HT-29 (cell line): ENCODE results near the gene NKAPD1. TPM values are rescaled to one million over a fixed set of nuclear protein-coding genes. Genes with fewer than 3 reads are reported as not detected.
"Not testable (repeated sequence)": the region's sequence is repeated elsewhere in the genome, so short reads cannot be mapped to it uniquely, and the experiment has no call there.

Experiments used
- DNase-seq: peaks from one replicate; pipeline ENCODE4 v3.0.0-alpha.2; 2015; ENCODE audit warnings: low spot score
- total RNA-seq: library from RNA; depleted of rRNA; stranded (reverse); fragments of >200 nt; shearing (Covaris generic); gene quantifications from 2 replicates; pipeline ENCODE4 v1.2.3, GENCODE V29; 2014

The NKAPD1 gene
- total RNA-seq, 1 experiment from 2014 or later = 13.4 TPM

- DNase-seq = peak; percentile 100
Measured at GRCh38 chr11:112086422-112087191, 12.5 kb downstream of the NKAPD1 start, which contains the start of the genes SDHD and TIMM8B. Gene SDHD, plus strand, starts transcription at chr11:112086873. Its CDS starts 35 bp downstream, at chr11:112086908. Gene TIMM8B, minus strand, starts transcription at chr11:112086756. Its CDS starts 33 bp downstream, at chr11:112086723.

GRCh38 chr11:112087212-112087611 lies 13.1 kb downstream of the NKAPD1 start:
- DNase-seq = no peak

DNA sequence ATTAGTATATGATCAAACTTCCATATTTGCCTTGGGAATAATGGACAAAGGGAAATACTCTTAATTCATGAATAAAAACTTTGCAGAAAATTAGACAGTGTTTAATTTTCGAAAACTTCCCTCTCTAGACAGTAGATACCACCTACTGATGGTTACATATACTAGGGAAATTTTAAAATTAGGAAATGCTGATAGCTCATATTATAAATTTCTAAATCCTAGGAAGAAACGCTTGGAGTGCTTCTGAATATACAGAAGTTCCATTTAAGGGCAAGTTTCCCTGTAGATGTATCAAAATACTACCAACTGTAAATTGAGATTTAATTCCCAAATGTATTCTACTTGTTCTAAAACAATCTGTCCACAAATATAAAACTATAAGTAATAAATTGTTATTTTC lies 21.2 kb downstream of the NKAPD1 start:
- not testable (repeated sequence) for DNase-seq

DNA sequence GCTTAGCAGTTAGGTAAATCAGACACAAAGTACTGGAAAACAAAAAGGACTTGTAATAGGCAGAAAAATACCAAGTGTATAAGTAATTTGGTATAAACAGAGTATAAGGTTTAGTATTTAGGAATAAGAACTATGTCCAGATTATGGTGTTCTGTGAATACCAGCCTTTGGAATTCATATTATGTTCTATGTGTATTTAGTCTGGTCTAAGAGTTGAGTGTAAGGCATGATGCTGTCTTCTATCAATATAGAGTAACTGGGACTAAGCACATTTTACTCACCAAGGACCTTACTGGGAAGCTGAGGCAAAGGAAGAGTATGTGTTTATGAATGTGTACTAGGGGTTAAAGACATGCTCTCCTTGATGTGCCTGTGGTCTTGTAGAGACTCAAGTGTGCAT lies 22.1 kb downstream of the NKAPD1 start:
- DNase-seq = no peak

DNA sequence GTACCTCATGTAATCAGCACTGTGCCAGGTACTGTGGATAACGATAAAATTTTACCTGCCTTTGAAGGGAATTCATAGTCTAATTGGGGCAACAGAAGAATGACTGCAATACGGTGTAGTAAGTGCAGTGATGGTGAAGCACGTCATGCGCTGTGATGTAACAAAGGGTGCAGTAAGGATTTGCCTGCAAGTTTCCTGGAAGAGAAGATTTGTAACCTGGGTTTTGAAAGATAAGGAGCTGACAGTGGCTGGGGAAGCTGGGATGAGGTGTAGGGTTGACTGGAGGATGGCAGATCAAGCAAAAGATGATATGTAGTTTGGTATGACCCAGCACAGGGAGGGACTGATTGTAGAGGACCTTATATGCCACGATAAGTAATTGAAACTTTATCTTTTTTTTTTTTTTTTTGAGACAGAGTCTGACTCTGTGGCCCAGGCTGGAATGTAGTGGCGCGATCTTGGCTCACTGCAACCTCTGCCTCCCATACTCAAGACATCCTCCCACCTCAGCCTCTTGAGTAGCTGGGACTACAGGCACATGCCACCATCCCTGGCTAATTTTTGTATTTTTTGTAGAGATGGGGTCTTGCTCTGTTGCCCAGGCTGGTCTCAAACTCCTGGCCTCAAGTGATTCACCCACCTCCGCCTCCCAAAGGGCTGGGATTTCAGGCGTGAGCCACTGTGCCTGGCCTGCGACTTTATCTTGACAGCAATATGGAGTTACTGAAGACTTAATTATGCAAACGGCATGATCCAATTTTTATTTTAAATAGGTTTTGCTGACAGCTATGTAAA lies 23.8 kb downstream of the NKAPD1 start:
- DNase-seq = no peak

GRCh38 chr11:112100462-112100861 lies 26.4 kb downstream of the NKAPD1 start:
- DNase-seq = no peak

DNA sequence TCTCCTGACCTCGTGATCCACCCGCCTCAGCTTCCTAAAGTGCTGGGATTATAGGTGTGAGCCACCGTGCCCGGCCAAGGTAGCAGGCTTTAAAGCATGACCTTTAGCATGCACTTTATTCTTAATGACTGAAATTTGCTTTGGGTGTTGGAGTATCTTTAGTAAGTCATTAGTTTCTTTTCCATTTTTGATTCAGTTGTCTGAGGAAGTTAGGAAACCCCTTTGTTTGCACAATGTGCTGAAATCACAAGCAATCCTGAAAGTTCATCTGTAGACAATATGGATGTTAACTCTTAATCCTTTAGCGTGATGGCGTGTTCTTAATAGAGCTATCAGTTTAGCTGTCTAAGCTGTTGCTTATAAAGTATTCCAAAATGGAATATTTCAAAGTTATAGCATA lies 29.3 kb downstream of the NKAPD1 start:
- no peak for DNase-seq

- no peak for DNase-seq
Measured at GRCh38 chr11:112106070-112106469, 32.0 kb downstream of the NKAPD1 start.

GRCh38 chr11:112113539-112114457 lies 39.7 kb downstream of the NKAPD1 start:
- DNase-seq = peak; percentile 58

DNA sequence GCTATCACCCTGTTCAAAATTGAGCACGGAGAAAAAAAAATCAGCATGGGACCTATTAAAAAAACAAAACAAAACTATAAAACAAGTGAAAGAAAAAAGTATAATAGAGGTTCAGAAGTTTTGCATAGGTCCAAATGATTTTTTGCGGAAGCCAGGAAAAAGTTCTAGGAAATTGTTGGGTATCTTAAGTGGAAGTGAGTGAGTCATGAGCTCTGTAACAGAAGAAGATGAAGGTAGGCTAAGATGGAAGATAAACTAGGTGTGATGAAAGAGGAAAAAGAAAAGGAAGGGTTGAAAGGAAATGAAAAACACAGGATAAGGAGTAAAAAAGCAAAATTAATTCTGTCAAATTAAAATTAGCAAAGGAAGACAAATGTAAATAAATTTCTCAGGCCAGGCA lies 40.4 kb downstream of the NKAPD1 start:
- DNase-seq = no peak

- DNase-seq = no peak
Measured at GRCh38 chr11:112115386-112115785, 41.3 kb downstream of the NKAPD1 start.

GRCh38 chr11:112118176-112118575 lies 44.1 kb downstream of the NKAPD1 start:
- no peak for DNase-seq

DNA sequence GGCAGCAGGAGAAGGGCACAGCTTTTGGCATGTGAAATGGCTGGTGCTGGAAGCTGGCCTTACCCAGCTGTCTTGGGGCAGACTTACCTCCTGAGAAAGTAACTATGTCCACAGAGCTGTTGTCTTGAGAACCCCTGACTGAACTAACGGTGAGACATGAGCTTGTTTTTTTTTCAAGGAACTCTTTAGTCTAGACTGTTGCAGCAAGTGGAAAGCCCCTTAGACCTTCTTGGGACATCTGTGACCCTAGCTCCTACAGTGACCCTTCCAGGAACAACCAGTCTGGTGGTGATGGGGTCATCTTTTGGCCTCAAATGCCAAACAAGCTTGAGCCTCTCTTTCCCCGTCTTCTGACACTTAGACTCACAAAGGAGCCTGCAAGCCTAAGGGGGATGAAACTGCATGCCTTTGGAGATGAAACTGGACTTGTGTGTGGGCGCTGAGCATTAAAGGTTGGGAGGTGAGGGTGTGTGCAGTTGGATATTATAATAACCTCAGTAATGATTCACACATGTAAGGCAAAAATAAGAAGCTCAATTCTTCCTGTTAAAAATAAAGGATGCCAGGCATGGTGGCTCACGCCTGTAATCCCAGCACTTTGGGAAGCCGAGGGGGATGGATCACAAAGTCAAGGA lies 48.0 kb downstream of the NKAPD1 start:
- DNase-seq = no peak

- DNase-seq = no peak
Measured at GRCh38 chr11:112123129-112123528, 49.0 kb downstream of the NKAPD1 start.

- no peak for DNase-seq
Measured at GRCh38 chr11:112127056-112127455, 53.0 kb downstream of the NKAPD1 start.

- DNase-seq = peak; percentile 75
Measured at GRCh38 chr11:112128483-112129121, 54.5 kb downstream of the NKAPD1 start.

DNA sequence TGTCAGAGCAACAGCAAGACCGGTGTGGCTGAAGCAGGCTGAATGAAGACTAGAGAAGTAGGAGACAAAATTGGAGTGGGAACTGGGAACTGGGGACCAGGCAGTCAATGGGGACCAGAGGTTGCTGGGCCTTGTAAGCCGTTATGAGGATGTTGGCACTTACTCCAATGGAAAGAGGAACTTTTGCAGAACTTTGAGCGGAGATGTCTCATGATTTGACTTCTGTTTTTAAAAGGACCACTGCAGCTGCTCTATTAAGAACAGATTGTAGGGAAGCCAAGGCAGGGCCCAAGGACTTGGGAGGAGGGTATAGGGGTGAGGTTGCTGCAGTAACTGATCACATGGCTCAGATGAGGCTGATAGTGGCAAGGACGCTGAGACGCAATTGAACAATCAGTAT lies 55.6 kb downstream of the NKAPD1 start:
- DNase-seq = no peak

GRCh38 chr11:112132737-112133136 lies 58.6 kb downstream of the NKAPD1 start:
- no peak for DNase-seq

GRCh38 chr11:112134473-112134872 lies 60.4 kb downstream of the NKAPD1 start:
- DNase-seq = no peak
